Pons (tissue), 1 donor: ENCODE data around the gene USP49.
"Not testable (repeated sequence)": the region's sequence is repeated elsewhere in the genome, so short reads cannot be mapped to it uniquely, and the experiment has no call there.

Experiments used
- DNase-seq: peaks from one replicate; pipeline ENCODE4 v3.0.0-alpha.2; 2016; ENCODE audit warnings: low spot score

Gene USP49

DNA sequence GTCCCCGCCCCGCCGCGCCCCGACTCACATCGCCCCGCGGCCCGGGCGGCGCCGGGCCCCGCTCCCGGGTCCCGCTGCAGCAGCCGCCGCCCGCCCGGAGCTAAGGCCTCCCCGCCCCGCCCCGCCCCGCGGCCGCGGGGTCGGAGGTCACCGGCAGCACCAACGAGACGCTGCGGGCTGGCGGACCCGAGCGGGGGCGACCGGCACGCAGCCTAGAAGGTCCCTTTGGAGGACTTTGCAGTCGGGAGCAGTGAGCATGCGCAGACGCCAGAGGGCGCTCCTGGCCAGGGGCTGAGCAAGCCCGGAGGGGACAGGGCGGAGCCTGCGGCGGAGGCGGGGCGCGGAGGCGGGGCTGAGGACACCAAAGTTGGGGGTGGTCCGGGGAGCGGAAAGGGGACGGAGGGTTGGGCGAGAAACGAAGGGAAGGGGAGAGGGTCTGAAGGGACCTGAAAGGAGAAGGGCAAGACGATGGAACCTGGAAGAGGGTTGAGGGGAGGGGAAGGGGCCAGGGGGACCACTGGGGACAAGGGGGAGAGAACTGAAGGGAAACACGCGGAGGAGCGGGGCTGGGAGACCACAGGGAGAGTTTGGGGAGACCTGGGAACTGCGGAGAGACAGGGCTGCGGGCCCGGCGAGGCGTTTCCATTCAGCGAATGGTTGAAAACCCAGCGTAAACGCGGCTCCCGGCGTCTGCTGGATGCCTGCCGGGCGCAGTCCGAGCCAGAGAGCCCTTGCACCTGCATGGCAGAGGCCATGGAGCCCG is 115.2 kb downstream of the USP49 start, which contains the start of gene FRS3:
FRS3 (minus strand) TSS at position 113 of the 763 bp plus-strand sequence. CDS start 2,913 bp downstream, outside the sequence.
- DNase-seq = peak; percentile 97

DNA sequence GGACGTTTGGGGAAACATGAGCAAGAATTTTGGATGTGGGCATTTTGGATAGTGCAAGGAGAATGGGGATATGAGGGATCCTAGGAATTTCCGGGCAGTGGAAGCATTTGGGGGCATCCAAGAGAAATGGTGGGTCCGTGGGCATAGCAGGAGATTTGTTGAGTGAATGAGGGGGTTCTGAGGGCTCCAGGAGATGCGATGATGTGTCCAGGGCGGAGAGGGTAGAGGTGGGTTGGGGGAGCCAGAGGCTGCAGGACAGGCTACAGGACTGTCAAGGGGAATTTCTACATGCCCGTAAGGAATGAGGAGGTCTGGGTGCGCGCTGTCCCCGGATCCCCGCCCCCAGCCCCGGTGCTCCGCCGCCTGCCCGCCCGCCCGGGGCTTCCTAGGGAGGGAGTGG is 115.8 kb downstream of the USP49 start:
- peak; percentile 14 for DNase-seq

DNA sequence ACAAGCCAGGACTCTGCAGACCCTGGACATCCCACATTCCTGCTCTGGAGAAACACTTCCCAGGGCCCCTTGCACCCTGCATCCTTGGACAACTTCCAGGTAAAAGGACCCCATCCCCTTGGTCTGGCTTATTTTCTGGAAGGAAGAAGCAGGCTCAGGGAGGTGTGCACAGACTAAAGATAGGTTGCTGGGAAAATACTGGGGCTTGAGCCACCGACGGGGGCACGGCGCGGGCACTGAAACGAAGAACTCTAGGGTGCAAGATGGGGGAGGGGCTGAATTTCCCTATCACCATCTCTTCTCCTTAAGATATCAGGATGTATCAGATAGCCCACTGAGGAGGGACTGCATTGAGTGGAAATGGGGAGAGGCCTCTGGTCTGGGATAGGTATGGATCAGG is 116.3 kb downstream of the USP49 start:
- DNase-seq = no peak

DNA sequence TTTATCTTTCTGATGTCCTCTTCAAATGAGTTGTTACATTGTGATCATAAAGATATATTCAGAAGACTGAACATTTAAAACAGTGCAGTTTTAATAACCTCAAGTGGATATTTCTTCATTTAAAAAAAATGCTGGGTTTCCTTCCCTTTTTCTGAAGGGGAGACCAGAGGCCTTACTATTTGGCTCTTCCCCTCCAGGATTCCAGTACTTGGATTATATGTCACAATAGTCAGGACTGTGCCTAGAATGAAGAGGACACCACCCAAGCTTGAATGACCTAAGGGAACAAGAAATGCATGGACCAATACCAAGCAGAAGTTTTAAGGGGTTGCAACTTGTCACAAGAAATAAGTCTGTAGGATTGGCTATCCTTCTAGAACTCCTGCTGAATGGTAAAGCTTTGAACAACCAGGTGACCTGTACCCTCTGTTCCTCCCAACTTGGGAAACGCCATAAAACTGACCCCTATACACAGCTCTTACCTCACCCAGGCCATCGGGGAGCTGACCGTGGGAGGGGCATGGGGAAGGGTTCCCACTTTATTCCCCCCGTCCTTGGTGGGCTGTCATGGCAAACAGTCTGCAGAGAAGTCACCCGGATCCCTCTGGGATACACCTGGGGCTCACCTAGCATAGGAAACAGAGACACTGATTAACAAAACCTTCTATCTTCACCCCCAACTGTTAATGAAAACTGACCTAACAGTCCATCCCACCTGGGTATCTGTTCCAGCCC is 117.5 kb downstream of the USP49 start:
- DNase-seq = no peak

DNA sequence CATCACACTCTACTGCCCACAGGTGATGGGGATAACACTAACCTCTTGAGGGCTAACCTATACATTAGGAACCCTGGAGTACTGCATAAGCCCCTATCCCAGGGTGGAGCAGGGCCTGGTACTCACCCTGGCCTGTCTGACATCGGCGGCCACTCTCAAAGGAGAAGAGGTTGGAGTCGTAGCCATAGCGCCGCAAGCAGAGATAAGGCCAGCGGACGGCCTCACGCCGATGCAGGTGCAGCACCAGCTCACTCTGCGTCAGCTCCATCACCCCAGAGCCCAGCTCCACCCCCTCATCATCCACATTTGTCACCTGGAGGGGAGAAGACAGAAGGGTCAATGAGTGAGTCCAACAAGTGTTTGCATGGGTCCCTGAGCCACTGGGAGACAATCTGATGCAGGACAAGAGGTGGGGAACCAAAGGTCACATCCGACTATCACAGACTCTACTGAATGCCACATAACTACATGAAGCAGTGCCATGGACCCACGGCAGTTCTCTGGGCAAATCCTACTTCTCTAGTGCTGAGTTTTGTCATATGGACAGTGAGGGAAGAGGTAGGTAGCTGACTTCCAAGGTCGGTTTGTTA is 119.8 kb downstream of the USP49 start:
- DNase-seq = no peak

DNA sequence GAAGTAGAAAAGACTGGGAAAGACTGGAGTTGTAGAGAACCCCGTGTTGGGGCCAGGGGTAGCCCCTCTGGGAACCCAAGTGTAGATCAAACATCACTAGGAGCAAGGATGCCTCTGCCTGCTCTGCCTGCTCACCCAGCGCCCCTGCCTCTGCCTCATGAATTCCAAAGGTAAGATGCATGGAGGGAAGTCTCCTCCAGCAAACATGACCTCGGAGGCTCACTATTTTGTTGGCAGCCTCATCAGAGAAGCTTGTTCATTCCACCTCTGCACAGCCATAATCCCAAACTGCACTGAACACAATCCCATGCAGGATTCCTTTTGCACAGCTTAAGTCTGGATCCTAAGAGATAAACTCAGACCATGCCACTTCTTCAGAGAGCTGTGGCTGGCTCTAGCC is 120.3 kb downstream of the USP49 start:
- no peak for DNase-seq

DNA sequence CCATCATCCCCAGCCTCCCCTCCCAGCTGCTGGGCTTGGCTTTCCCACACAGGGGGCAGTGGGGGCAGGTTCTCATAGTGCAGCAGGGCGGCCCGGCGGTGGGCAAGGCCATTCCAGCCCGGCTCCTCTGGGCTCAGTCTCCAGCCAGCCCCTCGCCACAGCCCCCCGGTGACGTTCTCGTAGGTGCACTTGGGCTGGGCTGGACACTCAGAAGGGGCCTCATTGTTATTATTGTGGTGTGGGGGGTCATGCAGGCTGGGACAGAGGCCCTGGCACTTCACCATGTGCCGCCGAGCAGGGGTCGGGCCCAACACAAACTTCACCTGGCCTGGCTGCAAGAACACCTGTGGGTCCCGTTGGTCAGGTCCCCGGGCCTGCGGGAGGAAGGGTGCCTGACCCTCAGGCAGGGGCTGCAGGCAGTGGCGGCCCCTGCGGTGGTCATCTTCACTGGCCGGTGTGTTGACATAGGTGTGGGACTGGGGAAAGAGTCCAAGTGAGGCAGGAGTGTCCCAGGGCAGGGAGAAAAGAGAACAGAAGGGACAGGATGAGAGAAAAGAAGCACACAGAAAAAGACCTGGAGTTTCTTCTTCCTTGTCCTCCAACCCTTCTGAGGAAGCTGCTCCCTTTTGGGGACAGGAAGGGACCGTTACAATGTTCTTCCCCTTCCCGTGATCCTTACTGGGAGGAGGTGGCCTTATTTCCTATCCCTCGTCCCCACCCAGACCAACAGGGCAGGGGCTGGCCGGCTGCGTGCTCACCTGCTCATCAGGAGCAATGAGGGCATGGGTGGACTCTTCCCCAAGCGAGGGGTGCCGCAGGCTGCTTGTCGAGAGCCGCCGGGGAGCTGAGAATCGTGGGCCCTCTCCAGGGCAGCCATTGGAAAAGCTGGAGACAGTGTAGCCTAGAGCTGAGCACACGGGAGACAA is 123.9 kb downstream of the USP49 start:
- no peak for DNase-seq

DNA sequence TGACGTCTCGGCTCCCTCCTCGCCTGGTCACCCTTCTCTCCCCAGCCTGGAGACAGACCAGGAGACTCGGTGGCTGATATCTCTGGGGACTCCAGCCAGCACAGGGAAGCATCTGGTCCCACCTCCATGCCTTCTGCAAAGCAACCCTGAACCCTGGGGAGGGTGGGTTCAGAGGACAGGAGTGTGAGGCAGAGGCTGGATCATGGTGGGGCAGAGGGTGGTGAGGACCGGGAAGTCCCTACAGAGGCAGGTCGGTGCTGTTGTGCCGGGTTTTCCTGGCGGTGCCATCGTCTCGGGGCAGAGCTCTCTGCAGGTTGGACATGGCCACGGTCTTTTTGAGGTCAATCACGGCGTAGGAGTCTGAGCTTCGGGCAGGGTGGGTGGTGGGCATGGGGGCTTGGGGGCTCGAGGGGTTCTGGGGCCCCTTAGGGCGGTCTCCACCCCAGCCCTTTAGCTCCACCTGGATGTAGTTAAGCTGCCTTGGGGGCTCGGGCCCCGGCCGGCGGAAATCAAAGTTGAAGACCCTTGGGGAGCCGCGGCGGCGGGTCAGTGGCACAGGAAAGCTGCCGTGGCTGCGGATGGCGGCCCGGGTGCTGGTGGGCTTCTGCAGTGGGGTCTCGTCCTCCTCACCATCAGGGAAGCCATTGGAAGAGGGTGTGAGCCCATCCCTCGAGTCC is 124.7 kb downstream of the USP49 start:
- no peak for DNase-seq

DNA sequence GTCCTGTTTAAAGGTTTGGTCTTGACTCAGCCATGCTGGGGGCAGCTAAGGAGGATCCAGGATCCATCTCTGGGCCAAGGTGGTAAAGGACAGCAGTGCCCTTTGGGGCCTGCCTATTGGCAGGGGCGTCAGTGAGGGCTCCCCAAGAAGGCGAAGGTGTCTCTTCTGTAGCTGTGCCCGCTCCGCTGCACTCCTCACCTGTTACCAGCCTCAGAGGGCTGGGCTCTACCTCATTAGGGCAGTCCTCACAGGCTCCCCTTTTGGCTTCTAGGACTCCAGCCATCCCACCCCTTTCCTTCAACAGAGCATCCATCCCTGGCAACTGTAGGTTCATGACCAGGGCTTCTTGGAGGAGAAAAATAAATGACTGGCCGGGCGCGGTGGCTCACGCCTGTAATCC is 125.8 kb downstream of the USP49 start:
- no peak for DNase-seq

DNA sequence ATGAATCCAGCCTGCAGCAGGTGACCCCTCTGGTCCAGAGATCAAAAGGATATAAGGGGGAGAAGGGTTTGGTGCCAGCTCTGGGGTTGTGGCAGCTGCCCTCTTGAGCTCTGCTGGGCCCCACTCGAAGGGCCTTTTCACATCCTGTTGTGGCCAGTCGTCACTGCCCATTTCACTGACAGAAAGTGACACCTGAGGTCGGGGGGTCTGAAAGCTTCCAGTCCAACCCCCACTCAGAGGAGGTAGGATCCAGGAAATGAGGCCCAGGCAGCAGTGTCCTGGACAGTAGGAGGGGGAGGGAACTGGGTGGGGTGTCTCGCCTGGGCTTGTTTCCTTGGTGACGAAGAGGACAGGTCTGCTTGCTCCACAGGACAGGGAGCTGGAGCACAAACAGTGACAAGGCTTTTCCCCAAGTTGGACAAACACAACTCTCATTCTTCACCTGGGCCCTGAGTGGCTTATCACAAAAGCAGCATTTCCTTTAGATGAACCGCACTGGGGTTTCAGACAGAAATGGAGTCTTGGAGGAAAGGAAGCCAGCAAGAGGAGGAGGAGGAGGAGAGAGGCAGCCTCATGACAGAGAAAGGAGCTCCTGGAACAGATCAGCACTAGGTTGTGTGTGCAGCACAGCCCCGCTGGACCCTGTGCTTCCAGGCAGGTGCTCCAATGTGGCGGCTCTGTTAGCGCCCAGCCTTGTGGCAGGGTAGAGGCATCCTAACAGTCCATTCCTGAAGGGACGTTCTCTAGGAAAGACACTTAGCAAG is 126.4 kb downstream of the USP49 start:
- no peak for DNase-seq

DNA sequence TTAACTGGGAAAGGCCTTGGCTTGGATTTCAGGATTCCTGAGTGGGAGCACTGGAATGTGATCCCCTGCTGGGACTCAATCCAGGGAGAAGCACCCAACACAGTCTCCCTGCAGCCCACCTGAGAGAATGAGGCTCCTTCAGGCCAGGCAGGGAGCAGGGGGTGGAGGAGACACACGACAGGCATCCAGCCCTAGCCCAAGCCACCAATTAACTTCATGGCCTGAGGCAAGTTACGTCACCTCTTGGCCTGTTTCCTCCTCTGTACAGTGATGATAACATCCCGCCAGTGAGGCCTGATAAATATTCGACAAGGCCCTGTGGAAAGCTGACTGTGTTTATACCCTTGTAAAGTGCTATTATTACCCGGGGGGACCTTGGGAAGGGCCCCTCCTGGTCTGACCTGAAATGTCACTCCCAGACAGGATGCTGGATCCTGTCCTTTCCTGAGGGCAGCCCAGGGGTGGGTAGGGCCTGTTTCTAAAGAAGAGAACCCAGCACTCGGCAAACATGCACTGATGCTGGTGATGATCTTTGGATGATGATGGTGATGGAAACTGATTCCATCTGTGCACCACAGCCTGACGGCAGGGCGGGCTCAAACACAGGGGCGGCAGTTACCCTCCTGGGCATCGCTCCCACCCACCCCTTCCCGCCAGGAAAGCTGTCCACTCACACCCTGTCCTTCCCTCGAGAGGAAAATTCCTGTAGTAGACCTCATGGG is 127.9 kb downstream of the USP49 start:
- DNase-seq = no peak

DNA sequence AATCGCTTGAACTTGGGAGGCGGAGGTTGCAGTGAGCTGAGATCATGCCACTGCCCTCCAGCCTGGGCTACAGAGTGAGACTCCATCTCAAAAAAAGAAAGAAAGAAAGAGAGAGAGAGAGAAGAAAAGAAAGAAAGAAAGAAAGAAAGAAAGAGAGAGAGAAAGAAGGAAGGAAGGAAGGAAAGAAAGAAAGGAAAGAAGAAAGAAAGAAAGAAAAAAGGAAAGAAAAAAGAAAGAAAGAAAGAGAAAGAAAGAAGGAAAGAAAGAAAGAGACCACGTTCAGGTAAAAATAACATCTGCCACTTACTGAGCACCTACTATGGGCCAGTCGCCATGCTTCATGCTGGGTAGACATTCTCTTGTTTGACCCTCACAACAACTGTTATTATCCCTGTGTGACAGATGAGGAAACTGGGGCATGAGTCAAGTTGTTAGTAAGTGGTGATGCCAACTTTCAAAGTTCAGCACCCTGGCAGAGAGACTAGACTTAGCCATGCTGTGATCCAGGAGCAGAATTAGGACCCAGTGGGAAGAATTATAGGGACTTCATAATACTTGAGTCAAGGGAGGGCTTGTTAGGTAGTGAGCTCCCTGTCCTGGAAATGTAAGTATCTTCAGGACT is 129.0 kb downstream of the USP49 start:
- not testable (repeated sequence) for DNase-seq

DNA sequence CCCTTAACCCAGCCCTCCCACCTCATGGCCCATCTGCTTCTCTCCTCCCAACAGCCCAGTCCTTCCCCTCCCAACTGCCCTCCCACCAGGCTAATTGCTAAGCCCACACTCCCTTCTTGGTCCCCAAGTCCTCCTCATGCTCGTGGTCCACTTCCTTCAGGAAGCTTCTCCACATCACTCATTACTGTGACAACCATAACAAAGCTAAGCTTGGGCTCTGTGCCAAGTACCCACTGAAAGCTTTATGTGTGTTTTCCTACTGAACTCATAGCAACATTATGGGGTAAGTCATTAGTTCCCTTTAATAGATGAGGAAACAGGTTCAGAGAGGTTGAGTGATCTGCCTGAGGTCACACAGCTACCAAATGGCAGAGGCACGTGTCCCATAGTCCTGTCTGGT is 131.7 kb downstream of the USP49 start:
- DNase-seq = no peak

DNA sequence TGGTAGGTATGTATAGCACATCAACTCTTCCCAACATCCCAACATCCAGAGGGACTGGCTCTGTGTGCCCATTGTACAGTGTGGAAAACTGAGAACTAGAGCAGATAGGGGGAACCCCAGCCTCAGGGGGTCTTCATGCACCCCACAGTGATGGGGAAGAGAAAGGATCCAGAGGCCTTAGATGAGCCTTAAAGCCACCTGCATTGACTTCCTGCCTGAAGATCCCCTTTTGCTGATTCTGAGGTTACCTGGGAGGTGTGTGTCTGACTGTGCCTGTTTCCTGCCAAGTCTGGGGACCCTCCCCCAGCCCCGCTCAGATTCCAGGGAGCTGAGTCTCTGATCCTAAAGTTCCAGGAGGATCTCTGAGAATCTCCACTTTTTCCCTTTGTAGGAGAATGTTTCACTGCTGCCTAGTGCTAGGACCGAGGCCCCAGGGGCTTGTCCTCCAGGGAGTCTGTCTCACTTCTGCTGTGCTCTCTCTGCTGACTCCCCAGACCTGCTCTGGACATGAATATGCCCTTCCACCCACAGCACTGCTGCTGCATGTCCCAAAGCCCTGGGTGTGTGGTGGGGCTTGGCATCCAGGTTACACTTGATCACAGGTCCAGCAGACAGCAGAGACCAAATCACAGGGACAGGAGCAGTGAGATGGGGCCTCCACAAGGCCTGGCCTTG is 135.1 kb downstream of the USP49 start:
- no peak for DNase-seq

DNA sequence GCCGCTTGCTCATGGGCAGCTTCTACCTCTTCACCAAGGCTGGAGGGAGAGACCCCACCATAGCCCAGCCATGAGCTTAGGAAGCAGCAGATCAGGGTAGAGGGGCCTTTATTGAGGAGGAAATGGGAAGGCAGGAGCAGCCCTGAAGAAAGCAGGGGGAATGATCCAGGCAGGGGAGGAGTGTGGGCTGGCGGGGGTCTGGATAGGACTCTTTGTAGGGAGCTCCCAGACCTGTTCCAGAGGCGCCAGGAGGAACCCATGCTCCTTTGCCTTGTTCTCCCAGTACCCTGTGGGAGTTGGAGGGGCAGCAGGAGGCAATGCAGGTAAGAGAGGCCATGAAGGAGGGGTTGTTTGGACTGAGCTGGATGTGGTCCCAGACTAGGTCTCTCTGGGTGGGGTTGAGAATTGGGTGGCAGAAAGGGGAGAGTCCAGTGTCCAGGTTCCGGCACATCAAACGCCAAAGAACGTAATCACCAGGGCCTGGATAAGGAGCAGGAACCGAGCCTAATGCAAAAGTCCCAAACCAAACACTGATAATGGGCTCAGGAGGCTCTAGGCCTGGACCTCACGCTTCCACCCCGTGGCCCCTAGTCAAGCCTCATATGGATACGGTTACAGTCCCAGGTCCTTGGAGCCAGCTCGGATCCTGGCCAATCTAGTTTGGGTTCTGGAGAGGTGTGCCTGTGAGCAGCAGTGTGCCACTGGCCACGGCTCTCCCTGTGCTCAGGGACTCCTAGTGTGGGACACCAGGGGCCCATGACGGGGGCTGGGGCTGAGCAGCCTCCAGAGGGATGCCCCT is 135.9 kb downstream of the USP49 start:
- no peak for DNase-seq

DNA sequence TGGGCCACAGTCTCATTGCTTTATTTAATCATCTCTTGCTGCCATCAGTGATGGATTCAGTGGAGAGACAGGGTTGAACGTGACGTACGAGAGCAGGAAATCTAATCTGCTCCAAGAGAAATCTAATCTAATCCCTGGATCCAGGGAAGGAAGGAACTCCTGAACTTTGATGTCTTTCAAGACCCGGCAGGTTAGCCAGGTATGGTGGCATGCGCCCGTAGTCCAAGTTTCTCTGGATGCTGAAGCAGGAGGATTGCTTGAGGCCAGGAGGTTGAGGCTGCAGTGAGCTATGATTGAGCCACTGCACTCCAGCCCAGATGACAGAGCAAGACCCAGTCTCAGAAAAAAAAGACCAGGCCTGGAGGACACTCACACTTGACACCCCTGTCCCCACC is 136.5 kb downstream of the USP49 start:
- no peak for DNase-seq

DNA sequence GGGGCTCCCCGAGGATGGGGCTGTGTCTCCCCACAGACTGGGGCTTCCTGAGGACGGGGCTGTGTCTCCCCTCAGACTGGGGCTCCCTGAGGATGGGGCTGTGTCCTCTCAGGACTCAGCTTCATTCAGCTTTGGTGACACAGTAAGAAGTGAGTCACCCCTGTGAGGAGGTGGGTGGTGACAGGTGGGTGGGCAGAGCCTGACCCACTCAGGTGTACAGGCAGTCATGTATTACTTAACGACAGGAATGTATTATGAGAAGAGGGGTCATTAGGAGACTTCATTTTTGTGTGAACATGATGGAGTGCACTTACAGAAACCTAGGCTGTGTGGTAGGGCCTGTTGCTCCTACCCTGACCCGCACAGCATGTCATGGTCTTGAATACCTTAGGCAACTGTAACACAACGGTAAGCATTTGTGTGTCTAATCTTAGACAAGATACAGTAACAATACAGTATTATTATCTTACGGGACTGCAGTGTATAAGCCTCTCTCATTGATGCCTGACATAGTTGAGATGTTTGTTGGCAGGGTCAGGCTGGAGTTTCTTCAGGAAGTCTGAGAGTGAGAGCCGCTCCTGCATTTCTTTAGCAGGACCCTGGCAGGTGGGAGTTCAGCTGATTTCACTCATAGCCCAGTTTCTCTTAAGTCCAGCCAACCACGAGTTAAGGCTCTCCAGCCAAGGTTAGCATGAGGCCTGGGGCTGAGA is 137.1 kb downstream of the USP49 start:
- no peak for DNase-seq
